Mesenchymal stem cell (in vitro differentiated cells and primary cell): ENCODE data around the gene GRM6.

Experiments used
- DNase-seq: peaks from one replicate; pipeline ENCODE4 v3.0.0-alpha.2; 2013
- H2AFZ ChIP-seq: one replicate; pipeline ENCODE4 v1.6.1; 2013; ENCODE audit warnings: low read depth, mild to moderate bottlenecking, control low read depth, inconsistent platforms, low read length, moderate library complexity
- H2AK5ac ChIP-seq: 2 replicates; pipeline ENCODE4 v1.6.1; 2013; ENCODE audit warnings: low read length, moderate library complexity, mild to moderate bottlenecking, inconsistent platforms; ENCODE audit not compliant: severe bottlenecking
- H2BK120ac ChIP-seq: one replicate; pipeline ENCODE4 v1.6.1; 2013; ENCODE audit warnings: low read depth, mild to moderate bottlenecking, inconsistent platforms, low read length, moderate library complexity
- H2BK12ac ChIP-seq, 2 experiments: one replicate each; pipeline ENCODE4 v1.6.1; 2013; ENCODE audit warnings: inconsistent platforms in 2 of 2, low read length in 2 of 2, mild to moderate bottlenecking in 2 of 2, moderate library complexity in 2 of 2, control low read depth in 1 of 2
- H2BK15ac ChIP-seq: one replicate; pipeline ENCODE4 v1.6.1; 2013; ENCODE audit warnings: mild to moderate bottlenecking, low read depth, inconsistent platforms; ENCODE audit not compliant: poor library complexity, severe bottlenecking
- H2BK5ac ChIP-seq: 2 replicates; pipeline ENCODE4 v1.6.1; 2013; ENCODE audit warnings: low read depth, mild to moderate bottlenecking, low read length, control low read depth, inconsistent platforms; ENCODE audit not compliant: poor library complexity, severe bottlenecking
- H3K14ac ChIP-seq, 2 experiments: one replicate each; pipeline ENCODE4 v1.6.1; 2013; ENCODE audit warnings: inconsistent platforms in 2 of 2, low read length in 2 of 2, control low read depth in 1 of 2, mild to moderate bottlenecking in 1 of 2, moderate library complexity in 1 of 2
- H3K18ac ChIP-seq, 2 experiments: one replicate each; pipeline ENCODE4 v1.6.1; 2013; ENCODE audit warnings: inconsistent platforms in 2 of 2, low read length in 2 of 2, control low read depth in 1 of 2, low read depth in 1 of 2, mild to moderate bottlenecking in 1 of 2
- H3K23ac ChIP-seq, 2 experiments: one replicate each; pipeline ENCODE4 v1.6.1; 2013; ENCODE audit warnings: inconsistent platforms in 2 of 2, low read length in 2 of 2, mild to moderate bottlenecking in 2 of 2, moderate library complexity in 2 of 2, control low read depth in 1 of 2
- H3K27ac ChIP-seq: 2 replicates; pipeline ENCODE4 v1.5.1; 2013; ENCODE audit warnings: mild to moderate bottlenecking, moderate library complexity, low read length, control low read depth, inconsistent platforms; ENCODE audit not compliant: poor library complexity, severe bottlenecking
- H3K27me3 ChIP-seq, 2 experiments: 2 replicates each; pipeline versions ENCODE4 v1.6.1 to v1.7.0; 2013; ENCODE audit warnings: low read length in 2 of 2, mild to moderate bottlenecking in 2 of 2, moderate library complexity in 2 of 2, control low read depth in 1 of 2, inconsistent platforms in 1 of 2; ENCODE audit not compliant: control insufficient read depth in 1 of 2, insufficient read depth in 1 of 2
- H3K36me3 ChIP-seq, 2 experiments: 2 replicates each; pipeline versions ENCODE4 v1.6.1 to v1.7.0; 2013; ENCODE audit warnings: low read length in 2 of 2, control low read depth in 1 of 2, inconsistent platforms in 1 of 2, low read depth in 1 of 2, mild to moderate bottlenecking in 1 of 2; ENCODE audit not compliant: insufficient read depth in 2 of 2, control insufficient read depth in 1 of 2
- H3K4ac ChIP-seq, 2 experiments: one replicate each; pipeline ENCODE4 v1.6.1; 2013; ENCODE audit warnings: inconsistent platforms in 2 of 2, low read length in 2 of 2, mild to moderate bottlenecking in 2 of 2, moderate library complexity in 2 of 2, control low read depth in 1 of 2, low read depth in 1 of 2
- H3K4me1 ChIP-seq: 2 replicates; pipeline ENCODE4 v1.6.1; 2013; ENCODE audit warnings: low read depth, low read length, control low read depth; ENCODE audit not compliant: control insufficient read depth, insufficient read depth
- H3K4me2 ChIP-seq: 2 replicates; pipeline ENCODE4 v1.6.1; 2013; ENCODE audit warnings: low read length, mild to moderate bottlenecking, inconsistent platforms; ENCODE audit not compliant: poor library complexity, severe bottlenecking
- H3K4me3 ChIP-seq, 2 experiments: 2 replicates each; pipeline versions ENCODE4 v1.5.1 to v1.7.0; 2013; ENCODE audit warnings: low read length in 2 of 2, mild to moderate bottlenecking in 2 of 2, control low read depth in 1 of 2, low read depth in 1 of 2; ENCODE audit not compliant: insufficient read depth in 1 of 2
- H3K79me1 ChIP-seq: replicated peaks from 2 replicates; pipeline ENCODE4 v1.6.1; 2013; ENCODE audit warnings: mild to moderate bottlenecking, control low read depth, low read length, inconsistent platforms; ENCODE audit not compliant: poor library complexity, severe bottlenecking
- H3K9ac ChIP-seq: 2 replicates; pipeline ENCODE4 v1.7.0; 2013; ENCODE audit warnings: mild to moderate bottlenecking, low read length, moderate library complexity
- H3K9me3 ChIP-seq: 2 replicates; pipeline ENCODE4 v1.7.0; 2013; ENCODE audit warnings: mild to moderate bottlenecking, low read length; ENCODE audit not compliant: control insufficient read depth
- H4K8ac ChIP-seq: one replicate; pipeline ENCODE4 v1.6.1; 2013; ENCODE audit warnings: inconsistent platforms, mild to moderate bottlenecking, low read length, moderate library complexity
- H4K91ac ChIP-seq: one replicate; pipeline ENCODE4 v1.6.1; 2013; ENCODE audit warnings: mild to moderate bottlenecking, low read length, inconsistent platforms
- WGBS: methylation state at CpG from one replicate; pipeline ENCODE4 v1.1.7; 2013; ENCODE audit warnings: mixed read lengths; 5-methylcytosine and 5-hydroxymethylcytosine counted together

The GRM6 gene

DNA sequence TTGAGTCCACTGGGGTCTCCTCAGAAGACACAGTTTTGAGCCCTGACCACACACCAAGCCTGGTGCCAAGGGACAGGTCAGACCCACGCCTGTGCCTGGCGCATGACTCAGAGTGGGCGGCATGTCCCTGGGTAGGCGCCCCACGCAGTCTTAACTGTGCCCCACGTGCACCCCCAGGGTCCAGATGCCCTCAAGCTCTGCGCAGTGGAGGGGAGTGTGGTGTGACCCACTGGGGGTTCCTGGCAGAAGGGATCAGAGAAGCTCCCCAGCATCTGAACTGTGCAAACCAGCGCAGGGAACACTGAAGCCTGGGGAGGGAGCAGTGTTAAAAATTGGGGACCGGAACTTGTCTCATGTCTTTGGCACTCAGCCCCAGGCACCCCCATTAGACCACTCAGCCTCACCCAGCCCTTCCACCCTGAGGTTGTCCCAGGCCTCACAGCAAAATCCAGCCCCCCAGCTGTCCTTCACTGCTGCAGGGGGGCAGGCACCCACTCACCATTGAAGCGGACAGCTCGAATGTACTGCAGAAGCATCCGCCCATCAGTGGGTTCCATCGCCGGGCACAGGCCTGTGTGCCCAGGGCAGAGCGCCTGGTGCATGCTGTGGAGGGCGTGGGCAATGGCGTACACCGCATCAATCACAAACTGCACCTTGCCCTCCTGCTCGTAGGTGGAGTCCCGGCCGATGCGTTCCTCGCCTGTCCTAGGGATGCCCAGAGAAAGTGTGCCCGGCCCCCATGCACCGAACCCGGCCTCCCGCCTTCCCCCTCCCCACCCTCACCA lies 6.5 kb downstream of the GRM6 start:
- H2AK5ac ChIP-seq, result no peak overlapping the region
- H3K4me1 ChIP-seq, result no peaks in the 10 kb centered on the region
- H3K4ac ChIP-seq, result no peak overlapping the region
- H3K14ac ChIP-seq, result no peak overlapping the region
- no peak overlapping the region for H4K91ac ChIP-seq
- H2BK12ac ChIP-seq, result no peak overlapping the region
- no peak overlapping the region for H2BK120ac ChIP-seq
- no peak overlapping the region for H3K4me3 ChIP-seq
- no peak overlapping the region for H2BK5ac ChIP-seq
- H3K9me3 ChIP-seq, result peaks cover 29% of the 10 kb centered on the region
- H3K23ac ChIP-seq, result no peak overlapping the region
- no peak overlapping the region for H2AFZ ChIP-seq
- no peak overlapping the region for H3K9ac ChIP-seq
- no peak overlapping the region for H2BK15ac ChIP-seq
- no peak overlapping the region for H3K4me2 ChIP-seq
- no peak overlapping the region for H4K8ac ChIP-seq
- peaks cover 0 to 13% of the 10 kb centered on the region in 2 experiments for H3K27me3 ChIP-seq
- no peak overlapping the region for H3K18ac ChIP-seq
- no peak for DNase-seq
- no peak overlapping the region for H3K27ac ChIP-seq
- WGBS, result 83% methylated on average over 26 of the region's 27 CpGs
- H3K79me1 ChIP-seq, result no peaks in the 10 kb centered on the region
- no peaks in the 10 kb centered on the region for H3K36me3 ChIP-seq

DNA sequence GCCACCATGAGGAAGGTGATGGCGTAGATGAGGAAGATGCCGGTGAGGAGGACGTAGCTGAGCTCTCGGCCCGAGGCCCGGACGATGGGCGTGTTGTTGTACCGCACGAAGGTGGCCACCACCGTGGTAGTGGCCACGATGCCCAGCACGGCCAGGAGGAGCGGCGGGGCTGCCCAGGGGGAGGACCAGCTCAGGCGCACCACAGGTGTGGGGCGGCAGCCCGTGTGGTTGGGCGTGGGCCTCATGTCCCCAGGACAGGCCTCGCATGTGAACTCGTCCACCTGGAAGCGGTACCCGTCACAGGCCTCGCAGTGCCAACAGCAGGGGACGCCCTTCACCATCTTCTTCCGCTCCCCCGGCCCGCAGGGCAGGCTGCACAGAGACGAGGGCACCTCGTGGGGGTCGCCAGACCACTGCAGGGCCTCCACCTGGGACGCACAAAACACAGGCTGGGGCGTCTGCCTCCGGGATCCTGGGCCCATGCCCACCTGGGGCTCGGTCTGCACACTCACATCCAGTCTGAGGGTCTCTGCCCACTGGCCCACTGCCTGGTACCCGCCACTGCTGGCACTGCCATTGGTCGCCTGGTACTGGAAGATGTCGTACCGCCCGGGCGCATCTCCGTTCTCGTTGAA lies 8.7 kb downstream of the GRM6 start:
- Histone ChIP-seq H3K4me1 (no peaks in the 10 kb centered on the region), H3K36me3 (no peaks in the 10 kb centered on the region), H2AFZ (no peak overlapping the region), H2BK5ac (no peak overlapping the region), H2AK5ac (no peak overlapping the region), H3K9ac (no peak overlapping the region), H3K27ac (no peak overlapping the region), H3K4me3 (no peak overlapping the region), H2BK15ac (no peak overlapping the region), H3K9me3 (peaks cover 34% of the 10 kb centered on the region), H3K79me1 (no peaks in the 10 kb centered on the region), H3K27me3 (no peaks in the 10 kb centered on the region), H3K4me2 (no peak overlapping the region), H3K23ac (no peak overlapping the region), H2BK12ac (no peak overlapping the region), H3K4ac (no peak overlapping the region), H3K14ac (no peak overlapping the region), H4K91ac (no peak overlapping the region), H2BK120ac (no peak overlapping the region), H3K18ac (no peak overlapping the region), H4K8ac (no peak overlapping the region)
- DNase-seq, result no peak
- 93% methylated on average over 41 of the region's 43 CpGs for WGBS

DNA sequence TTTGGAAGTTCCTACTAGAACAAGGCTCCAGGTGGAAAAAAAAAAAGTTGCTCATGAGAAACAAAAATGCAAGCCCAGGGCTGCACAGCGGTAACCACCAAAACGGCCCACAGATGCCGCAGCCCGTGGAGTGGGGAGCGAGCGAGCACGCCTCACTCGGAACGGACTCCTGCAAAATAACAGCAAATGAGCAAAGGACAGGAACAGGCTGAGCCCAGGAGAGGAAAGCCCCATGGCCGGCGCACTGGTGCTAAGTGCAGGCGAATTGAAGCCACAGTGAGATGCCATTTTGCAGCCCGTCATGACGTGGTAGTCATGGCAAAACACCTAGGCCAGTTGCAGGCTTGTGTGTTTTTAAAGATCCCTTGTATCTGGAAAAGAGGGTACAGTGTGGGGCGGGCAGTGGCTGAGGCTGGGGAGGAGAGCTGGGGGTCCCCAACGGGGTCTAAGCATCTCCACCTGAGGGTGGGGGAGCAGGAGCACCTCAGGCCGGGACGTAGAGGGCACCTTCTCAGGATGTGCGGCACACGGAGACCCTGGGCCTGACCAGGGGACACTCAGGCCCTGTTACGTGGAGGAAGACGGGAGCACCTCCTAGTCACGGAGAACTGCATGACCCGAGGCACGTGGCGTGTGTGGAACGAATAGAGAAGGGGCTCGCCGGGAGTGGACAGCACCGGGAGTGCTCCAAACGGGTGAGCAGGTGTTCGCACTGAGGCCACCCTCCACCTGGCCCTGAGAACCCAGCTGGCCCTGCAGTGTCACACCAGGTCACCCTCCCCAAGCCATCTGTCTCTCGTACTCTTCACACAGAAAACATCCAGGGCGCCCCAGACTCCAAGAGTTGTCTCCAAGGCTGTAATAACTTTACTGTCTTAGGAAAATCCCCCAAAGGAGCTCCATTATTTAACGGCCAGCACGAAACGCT lies 10.7 kb downstream of the GRM6 start:
- no peak for DNase-seq
- H2BK15ac ChIP-seq, result no peak overlapping the region
- WGBS, result 86% methylated on average over 37 of the region's 37 CpGs
- H3K27ac ChIP-seq, result no peak overlapping the region
- H2BK120ac ChIP-seq, result no peak overlapping the region
- H3K79me1 ChIP-seq, result no peaks in the 10 kb centered on the region
- no peak overlapping the region for H3K18ac ChIP-seq
- no peaks in the 10 kb centered on the region for H3K36me3 ChIP-seq
- peak overlapping the region in 1 of 2 experiments; percentile 6 for H3K14ac ChIP-seq
- no peak overlapping the region for H4K8ac ChIP-seq
- no peak overlapping the region for H3K23ac ChIP-seq
- H3K4me2 ChIP-seq, result no peak overlapping the region
- H2BK12ac ChIP-seq, result no peak overlapping the region
- H2BK5ac ChIP-seq, result no peak overlapping the region
- H2AFZ ChIP-seq, result no peak overlapping the region
- no peak overlapping the region for H3K4me3 ChIP-seq
- no peaks in the 10 kb centered on the region for H3K27me3 ChIP-seq
- H2AK5ac ChIP-seq, result no peak overlapping the region
- no peak overlapping the region for H3K4ac ChIP-seq
- H3K4me1 ChIP-seq, result no peaks in the 10 kb centered on the region
- no peak overlapping the region for H4K91ac ChIP-seq
- peaks cover 38% of the 10 kb centered on the region for H3K9me3 ChIP-seq
- no peak overlapping the region for H3K9ac ChIP-seq

DNA sequence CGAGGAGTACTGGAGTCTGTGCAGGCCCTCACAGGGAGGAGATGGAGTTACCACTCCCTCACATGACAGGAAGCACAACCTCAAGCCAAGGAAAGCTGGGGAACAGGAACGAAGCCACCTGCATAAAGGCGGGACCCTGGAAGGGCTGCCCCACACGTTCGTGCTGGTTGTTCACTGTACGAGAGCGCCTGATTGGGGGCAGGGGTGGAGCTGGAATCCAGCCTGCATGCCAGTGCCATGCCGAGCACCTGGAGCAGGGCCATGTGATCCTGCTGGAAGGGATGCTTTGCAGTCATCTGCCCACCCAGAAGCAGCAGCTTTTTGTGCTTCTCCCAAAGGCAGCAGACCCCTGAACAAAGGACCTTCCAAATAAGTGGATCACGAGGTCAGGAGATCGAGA lies 11.4 kb downstream of the GRM6 start:
- H2BK12ac ChIP-seq, result no peak overlapping the region
- no peak overlapping the region for H3K4me3 ChIP-seq
- no peak overlapping the region for H4K91ac ChIP-seq
- H3K23ac ChIP-seq, result no peak overlapping the region
- no peak overlapping the region for H3K4me2 ChIP-seq
- H2BK5ac ChIP-seq, result no peak overlapping the region
- no peaks in the 10 kb centered on the region for H3K79me1 ChIP-seq
- no peak overlapping the region for H3K4ac ChIP-seq
- no peak overlapping the region for H3K27ac ChIP-seq
- no peak overlapping the region for H2BK15ac ChIP-seq
- no peaks in the 10 kb centered on the region for H3K27me3 ChIP-seq
- no peak overlapping the region for H2AFZ ChIP-seq
- no peak overlapping the region for H2AK5ac ChIP-seq
- WGBS, result 73% methylated on average over 10 of the region's 10 CpGs
- H4K8ac ChIP-seq, result no peak overlapping the region
- H3K9ac ChIP-seq, result no peak overlapping the region
- no peak for DNase-seq
- H3K14ac ChIP-seq, result no peak overlapping the region
- no peak overlapping the region for H3K18ac ChIP-seq
- H3K9me3 ChIP-seq, result peaks cover 42% of the 10 kb centered on the region
- H2BK120ac ChIP-seq, result no peak overlapping the region
- H3K4me1 ChIP-seq, result no peaks in the 10 kb centered on the region
- no peaks in the 10 kb centered on the region for H3K36me3 ChIP-seq
